Right lung (tissue), 5 donors: ENCODE measurements around the gene LRRC15. TPM values are rescaled to one million over a fixed set of nuclear protein-coding genes. Genes with fewer than 3 reads are reported as not detected.

ENCODE experiments used
- DNase-seq, 2 donors: peaks; one replicate each; pipeline ENCODE4 v3.0.0-alpha.2; 2013
- polyA plus RNA-seq, 5 donors: library from polyadenylated mRNA; unstranded; fragments of 120-200 nt; gene quantifications; one replicate each; pipeline versions ENCODE4 v1.2.1 to v1.2.3, GENCODE V29; 2013; ENCODE audit warnings: inconsistent platforms in 1 of 5, low replicate concordance in 1 of 5; ENCODE audit not compliant: insufficient read length in 5 of 5, insufficient read depth in 1 of 5

LRRC15 gene
- polyA plus RNA-seq, 5 donors: 0.04 to 0.16 (median 0.06) TPM

GRCh38 chr3:194386066-194386465 lies 16.5 kb upstream of the LRRC15 start:
- DNase-seq: no peak

- no peak for DNase-seq
Observed at GRCh38 chr3:194384569-194385001, 15.0 kb upstream of the LRRC15 start.

- no peak for DNase-seq
Observed at GRCh38 chr3:194384156-194384555, 14.6 kb upstream of the LRRC15 start.

GRCh38 chr3:194383276-194383940 lies 13.9 kb upstream of the LRRC15 start:
- no peak for DNase-seq

GRCh38 chr3:194382892-194383223 lies 13.3 kb upstream of the LRRC15 start:
- no peak for DNase-seq

GRCh38 chr3:194382196-194382891 lies 12.8 kb upstream of the LRRC15 start:
- DNase-seq: no peak

- no peak for DNase-seq
Observed at GRCh38 chr3:194381460-194381875, 11.9 kb upstream of the LRRC15 start.

- DNase-seq: no peak
Observed at GRCh38 chr3:194380326-194380725, 10.8 kb upstream of the LRRC15 start.

- no peak for DNase-seq
Observed at GRCh38 chr3:194379651-194380050, 10.1 kb upstream of the LRRC15 start.

- DNase-seq: no peak
Observed at GRCh38 chr3:194379231-194379630, 9.7 kb upstream of the LRRC15 start.

- no peak for DNase-seq
Observed at GRCh38 chr3:194377708-194378107, 8.2 kb upstream of the LRRC15 start.

GRCh38 chr3:194376241-194376560 lies 6.7 kb upstream of the LRRC15 start:
- no peak for DNase-seq

GRCh38 chr3:194375473-194376240 lies 6.1 kb upstream of the LRRC15 start:
- DNase-seq: no peak

- no peak for DNase-seq
Observed at GRCh38 chr3:194374935-194375334, 5.4 kb upstream of the LRRC15 start.

GRCh38 chr3:194373899-194374298 lies 4.4 kb upstream of the LRRC15 start:
- no peak for DNase-seq

GRCh38 chr3:194373028-194373427 lies 3.5 kb upstream of the LRRC15 start:
- no peak for DNase-seq

- DNase-seq: no peak
Observed at GRCh38 chr3:194370753-194371152, 1.2 kb upstream of the LRRC15 start.

- no peak for DNase-seq
Observed at GRCh38 chr3:194368918-194369317, 625 bp downstream of the LRRC15 start.

GRCh38 chr3:194367992-194368841 lies 1.3 kb downstream of the LRRC15 start:
- no peak for DNase-seq

- DNase-seq: no peak
Observed at GRCh38 chr3:194365978-194366490, 3.5 kb downstream of the LRRC15 start.

GRCh38 chr3:194365526-194365925 lies 4.0 kb downstream of the LRRC15 start:
- no peak for DNase-seq
